ENCODE data around the gene TGDS.

Gene TGDS

GRCh38 chr13:94599877-94600276 lies 3.9 kb upstream of the TGDS start:
- no peak for DNase-seq

DNA sequence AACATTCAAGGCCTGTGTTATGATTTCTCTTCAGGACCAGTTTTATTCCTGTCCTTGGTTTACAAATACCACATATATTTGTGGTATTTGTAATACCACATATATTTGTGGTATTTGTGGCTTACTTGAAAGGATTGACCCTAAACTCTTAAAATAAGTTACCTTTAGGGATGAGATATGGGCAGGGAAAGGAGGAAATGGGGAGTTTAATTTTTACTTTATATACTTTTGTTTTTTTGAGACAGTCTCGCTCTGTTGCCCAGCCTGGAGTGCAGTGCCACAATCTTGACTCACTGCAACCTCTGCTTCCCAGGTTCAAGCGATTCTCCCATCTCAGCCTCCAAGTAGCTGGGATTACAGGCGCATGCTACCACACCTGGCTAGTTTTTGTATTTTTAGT lies 2.3 kb upstream of the TGDS start:
- DNase-seq = no peak

GRCh38 chr13:94596575-94596971 lies 621 bp upstream of the TGDS start:
- DNase-seq = no peak

- DNase-seq = no peak
Measured at GRCh38 chr13:94595001-94595949, 677 bp downstream of the TGDS start.

DNA sequence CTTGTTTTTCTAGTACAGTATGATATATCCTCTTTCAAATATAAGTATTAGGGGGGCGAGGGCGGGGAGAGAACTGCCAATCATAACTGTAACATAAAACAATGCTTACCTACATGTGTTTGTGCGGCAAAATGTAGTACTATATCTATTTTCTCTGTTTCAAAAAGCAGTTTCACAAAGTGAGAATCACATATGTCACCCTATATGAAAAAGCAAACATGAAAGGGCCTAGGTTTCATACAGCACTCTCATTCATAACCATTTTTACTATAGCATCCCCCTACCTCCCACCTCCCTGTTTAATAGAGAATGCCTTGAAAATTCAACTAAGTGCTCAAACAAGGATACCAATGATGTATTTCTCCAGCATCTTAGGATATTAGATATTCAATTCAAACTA lies 5.2 kb downstream of the TGDS start:
- no peak for DNase-seq

DNA sequence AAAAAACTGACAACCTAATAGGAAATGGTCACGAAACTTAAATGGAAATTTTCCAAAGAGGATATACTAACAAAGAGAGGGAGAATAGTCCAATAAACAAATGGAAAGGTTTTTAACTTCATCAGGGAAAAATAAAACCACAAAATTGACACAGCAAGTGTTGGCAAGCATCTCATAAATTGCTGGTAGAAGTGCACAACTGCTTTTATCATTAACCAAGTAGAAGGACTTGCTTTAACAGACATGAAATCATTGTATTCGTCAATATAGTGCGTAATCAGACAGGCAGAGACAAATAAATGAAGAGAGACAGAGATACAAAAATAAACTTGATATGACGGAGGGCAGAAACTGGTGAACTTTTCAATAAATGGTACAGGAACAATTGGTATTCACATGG lies 7.4 kb downstream of the TGDS start:
- DNase-seq = no peak

DNA sequence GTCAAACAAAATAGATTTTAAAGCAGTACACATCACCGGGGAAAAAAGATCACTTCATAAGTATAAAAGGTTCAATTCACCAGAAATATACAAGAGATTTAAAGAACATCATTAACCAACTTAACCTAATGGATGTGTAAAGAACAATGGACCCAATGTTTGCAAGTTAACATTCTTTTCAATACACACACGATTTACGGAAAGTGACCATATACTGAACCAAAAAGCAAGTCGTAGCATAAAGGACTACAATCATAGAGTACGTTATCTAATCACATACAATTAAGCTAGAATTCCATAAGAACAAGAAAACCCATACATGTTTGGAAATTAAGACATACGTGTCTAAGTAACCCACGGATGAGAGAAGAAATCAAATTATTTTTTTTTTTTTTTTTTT lies 9.6 kb downstream of the TGDS start:
- no peak for DNase-seq

GRCh38 chr13:94585543-94586101 lies 10.3 kb downstream of the TGDS start:
- no peak for DNase-seq

DNA sequence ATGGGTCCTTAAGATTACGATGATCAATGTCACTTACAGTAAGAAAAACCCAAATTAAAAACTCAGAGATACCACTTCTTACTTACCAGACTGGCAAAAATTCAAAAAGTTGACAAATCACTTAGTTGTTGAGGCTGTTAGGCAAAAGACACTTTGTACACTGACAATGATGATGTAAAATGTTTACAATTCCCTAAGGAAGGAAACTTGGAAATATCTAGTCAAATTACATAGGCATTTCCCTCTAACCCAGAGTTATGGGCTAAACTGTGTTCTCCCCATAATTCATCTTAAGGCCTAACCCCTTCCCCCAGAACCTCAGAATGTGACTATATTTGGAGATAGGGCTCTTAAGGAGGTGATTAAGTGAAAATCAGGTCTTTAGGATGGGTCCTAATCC lies 12.0 kb downstream of the TGDS start:
- DNase-seq = no peak

DNA sequence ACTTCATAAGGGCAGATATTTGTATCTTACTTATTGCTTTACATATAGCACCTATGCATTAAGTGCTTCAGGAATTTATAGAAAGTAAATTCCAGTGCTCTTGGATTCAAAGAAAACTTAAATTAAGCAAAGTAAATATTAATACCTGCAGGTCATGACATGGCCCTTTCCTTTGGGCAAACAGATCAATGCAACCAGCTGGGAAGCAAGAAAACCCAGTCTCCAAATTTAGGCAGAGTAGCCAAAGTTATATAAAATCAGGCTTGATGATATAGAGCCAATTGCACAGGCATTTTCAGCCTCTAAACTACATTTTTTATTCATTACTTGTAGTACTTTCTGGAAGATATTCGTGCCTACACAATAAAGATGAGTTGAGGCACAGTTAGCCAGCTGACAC lies 16.9 kb downstream of the TGDS start:
- DNase-seq = no peak

DNA sequence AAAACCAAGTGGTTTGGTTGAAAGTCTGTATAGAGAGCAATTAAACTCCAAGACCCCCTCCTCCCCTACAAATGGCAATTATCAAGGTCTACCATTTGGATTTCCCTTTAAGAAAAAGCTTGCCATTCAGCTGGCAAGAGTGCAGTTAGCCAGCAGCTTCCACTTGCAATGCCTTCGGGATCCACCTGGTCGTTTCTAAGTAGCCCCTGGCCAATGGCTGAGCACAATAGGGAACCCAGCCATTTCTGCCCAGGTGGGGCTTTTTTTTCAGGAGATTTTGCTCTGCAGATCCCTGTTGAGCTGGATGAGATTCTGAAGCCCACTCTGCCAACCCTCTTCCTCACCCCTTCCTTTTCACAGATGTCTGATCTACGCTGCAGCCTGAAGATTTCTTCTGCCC lies 26.3 kb downstream of the TGDS start:
- no peak for DNase-seq

GRCh38 chr13:94568443-94568842 lies 27.5 kb downstream of the TGDS start:
- DNase-seq = no peak

GRCh38 chr13:94567581-94567980 lies 28.4 kb downstream of the TGDS start:
- DNase-seq = no peak

DNA sequence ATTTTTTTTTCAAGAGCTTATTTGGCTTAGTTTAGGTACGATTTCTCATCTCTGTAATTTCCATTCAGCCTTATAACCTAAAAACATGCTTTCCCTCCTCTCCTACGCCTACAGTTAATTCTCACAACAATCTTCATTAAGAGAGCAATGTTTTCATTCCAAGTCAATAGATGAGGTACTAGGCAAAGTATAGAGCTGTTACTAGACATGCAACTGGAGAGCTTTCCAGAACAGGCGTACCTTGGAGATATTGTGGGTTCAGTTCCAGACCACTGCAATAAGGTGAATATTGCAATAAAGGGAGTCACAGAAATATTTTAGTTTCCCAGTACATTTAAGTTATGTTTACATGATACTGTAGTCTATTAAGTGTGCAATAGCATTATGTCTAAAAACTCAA lies 34.8 kb downstream of the TGDS start:
- no peak for DNase-seq

- DNase-seq = no peak
Measured at GRCh38 chr13:94560116-94560515, 35.8 kb downstream of the TGDS start.

- no peak for DNase-seq
Measured at GRCh38 chr13:94559222-94559795, 36.6 kb downstream of the TGDS start.

DNA sequence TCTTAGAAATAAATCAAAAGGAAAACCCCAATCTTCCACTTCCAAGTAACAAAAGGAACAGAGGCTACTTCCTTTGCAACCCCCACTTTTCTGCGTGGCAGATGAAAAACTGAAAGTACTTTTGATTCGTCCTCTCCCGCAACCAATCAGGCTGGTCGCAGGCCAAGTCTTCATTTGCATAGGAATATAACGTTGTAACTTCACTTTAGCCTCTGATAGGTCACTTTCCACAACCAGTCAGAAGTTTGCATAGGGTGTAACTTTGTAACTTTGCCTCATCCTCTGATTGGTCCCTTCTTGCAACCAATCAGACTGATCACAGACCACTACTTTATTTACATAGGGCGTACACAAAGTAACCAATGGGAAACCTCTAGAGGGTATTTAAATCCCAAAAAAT lies 37.2 kb downstream of the TGDS start:
- DNase-seq = no peak

DNA sequence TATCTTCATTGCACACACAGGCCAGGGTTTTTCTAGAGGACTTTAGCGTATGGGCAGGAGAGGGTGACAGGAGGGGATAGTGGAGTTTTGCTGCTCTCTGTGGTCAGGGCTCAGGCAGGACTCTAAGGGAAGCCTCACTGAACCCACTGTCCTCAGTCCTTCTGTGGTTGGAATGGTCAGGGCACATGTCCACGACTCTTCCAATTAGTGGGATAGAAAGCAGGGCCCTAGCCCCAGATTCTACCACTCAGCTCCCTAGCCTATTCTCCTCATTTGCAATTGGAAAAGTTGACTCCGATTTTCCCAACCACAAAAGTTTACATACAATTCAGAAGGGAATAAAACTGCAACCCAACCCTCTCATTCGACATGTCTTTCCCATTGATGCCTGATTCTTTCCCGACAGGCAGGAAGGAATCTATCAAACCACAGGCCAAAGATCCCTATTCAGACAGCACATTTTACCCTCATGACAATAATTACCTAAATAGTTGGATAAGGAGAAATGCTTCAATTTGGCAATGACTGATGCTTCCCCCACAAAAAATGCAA lies 38.2 kb downstream of the TGDS start:
- DNase-seq = no peak

DNA sequence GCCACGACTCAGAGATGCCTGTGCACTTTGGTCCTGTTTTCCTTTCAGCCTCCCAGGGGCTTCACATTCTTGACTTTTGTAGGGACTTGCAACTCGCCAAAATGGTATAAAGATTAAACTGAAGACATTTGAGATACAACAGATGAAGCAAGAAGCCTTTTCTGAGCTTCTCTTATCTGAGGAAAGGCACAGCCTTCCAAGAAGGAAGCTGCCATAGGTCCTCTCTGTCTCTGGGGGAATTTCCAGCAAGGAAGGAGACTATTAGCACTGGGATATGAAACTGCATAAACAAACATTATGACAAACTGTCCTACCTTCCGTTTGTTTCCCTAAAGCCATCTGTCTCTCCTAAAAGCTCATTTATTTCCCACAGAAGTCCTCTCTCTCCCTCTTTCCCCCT lies 39.3 kb downstream of the TGDS start:
- peak; percentile 1 for DNase-seq

DNA sequence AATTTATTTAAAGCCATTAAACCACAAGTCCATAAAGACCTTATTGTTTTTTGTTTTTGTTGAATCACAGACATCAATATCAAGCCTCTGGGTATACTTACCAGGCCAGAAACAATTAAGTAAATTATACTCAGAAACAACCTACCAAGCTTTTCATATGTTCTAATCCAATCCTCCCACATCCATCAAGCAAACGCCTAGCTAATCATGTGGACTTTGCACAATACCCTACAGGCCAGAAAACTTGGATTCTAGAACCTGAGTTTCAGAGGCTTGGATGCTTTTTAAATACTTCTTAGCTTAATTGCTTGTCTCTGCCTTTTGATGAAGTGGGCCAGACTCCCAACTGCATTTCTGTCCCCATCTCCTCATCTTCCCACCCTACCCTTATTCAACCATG lies 39.9 kb downstream of the TGDS start:
- no peak for DNase-seq

- no peak for DNase-seq
Measured at GRCh38 chr13:94553766-94554165, 42.2 kb downstream of the TGDS start.

DNA sequence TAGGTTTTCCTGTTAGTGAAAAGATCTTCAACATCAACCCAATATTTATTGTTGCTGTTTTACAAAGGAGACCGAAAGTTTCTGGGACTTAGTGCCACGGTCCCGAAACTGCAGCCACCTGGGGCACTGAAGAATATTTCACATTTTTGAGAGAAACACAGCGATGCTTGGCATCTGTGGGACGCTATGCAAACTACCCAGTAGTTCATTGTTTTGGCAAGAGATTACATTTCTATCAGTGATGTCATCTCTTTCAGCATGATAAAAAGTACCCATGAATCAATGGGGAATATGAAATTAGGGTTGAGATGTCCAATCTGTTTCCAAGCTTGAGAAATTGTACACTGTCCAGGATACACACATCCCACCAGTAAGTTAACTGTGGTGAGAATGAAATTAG lies 43.9 kb downstream of the TGDS start:
- DNase-seq = no peak

DNA sequence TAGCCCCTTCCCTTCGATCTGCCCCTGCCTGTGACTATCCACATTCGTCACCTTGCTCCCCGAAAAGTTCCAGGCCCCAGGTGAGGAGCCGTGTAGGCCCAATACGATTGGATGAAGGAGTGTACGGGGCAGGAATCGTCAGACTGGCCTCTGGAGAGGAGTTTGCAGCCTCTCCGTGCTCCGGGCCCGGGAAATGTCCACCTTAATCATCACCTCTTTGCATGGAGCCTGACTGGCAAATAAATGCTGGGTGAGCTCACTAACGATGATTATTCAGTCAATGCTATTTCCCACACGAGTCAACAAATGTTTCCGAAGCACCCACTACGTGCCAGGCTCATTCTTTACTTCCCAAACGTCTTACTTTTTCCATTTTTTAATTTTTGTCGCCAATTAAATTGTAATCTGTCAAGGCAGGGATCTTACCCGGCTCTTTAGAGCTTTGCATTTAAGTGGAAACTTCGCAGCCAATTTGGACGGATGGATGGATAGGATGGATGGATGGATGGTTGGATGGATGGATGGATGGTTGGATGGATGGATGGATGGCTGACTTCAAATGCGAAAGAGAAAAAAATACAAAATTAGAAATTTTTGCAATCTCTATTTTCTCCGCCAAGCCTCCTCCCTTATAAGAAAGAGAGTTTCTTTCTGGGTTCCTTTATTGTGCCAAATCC lies 45.8 kb downstream of the TGDS start:
- no peak for DNase-seq

All from NCI-H1694 treated with DMSO at 0.1 percent for 48 hours (cell line).